AG09319 (cell line): ENCODE measurements around the gene TSR1.

Experiments
- DNase-seq: peaks from one replicate; pipeline ENCODE4 v3.0.0-alpha.2; 2010; ENCODE audit warnings: low read depth; ENCODE audit errors: extremely low read depth
- TF ChIP-seq, protein P1 (sequence below): IDR thresholded peaks from 2 replicates; pipeline ENCODE4 v1.5.1; 2011; ENCODE audit warnings: low read depth, mild to moderate bottlenecking, inconsistent platforms, low read length, moderate library complexity

TSR1 gene

GRCh38 chr17:2362416-2362815, 26.2 kb upstream of the TSR1 start:
- TF ChIP-seq, protein P1, sequence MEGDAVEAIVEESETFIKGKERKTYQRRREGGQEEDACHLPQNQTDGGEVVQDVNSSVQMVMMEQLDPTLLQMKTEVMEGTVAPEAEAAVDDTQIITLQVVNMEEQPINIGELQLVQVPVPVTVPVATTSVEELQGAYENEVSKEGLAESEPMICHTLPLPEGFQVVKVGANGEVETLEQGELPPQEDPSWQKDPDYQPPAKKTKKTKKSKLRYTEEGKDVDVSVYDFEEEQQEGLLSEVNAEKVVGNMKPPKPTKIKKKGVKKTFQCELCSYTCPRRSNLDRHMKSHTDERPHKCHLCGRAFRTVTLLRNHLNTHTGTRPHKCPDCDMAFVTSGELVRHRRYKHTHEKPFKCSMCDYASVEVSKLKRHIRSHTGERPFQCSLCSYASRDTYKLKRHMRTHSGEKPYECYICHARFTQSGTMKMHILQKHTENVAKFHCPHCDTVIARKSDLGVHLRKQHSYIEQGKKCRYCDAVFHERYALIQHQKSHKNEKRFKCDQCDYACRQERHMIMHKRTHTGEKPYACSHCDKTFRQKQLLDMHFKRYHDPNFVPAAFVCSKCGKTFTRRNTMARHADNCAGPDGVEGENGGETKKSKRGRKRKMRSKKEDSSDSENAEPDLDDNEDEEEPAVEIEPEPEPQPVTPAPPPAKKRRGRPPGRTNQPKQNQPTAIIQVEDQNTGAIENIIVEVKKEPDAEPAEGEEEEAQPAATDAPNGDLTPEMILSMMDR: no peak
- no peak for DNase-seq

DNA sequence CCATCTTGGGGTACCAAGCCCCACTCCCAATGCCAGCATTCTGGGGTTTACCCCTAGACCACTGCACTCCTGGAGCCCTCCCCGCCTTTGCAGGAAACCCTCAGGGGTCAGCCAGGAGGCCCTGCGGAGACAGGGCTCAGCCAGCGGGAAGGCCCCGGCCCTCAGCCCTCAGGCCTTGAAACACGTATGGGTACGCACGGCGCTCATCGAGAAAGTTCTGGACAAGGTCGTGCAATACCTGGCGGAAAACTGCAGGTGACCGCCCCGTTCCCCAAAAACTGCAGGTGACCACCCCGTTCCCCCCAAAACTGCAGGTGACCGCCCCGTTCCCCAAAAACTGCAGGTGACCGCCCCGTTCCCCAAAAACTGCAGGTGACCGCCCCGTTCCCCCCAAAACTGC, 25.8 kb upstream of the TSR1 start:
- TF ChIP-seq, protein P1: no peak

GRCh38 chr17:2361010-2361760, 24.9 kb upstream of the TSR1 start:
- DNase-seq: no peak
- TF ChIP-seq, protein P1: no peak

More for the DNA sequence above, 25.8 kb upstream of the TSR1 start:
- no peak for DNase-seq

GRCh38 chr17:2357931-2358434, 21.7 kb upstream of the TSR1 start:
- no peak for DNase-seq
- TF ChIP-seq, protein P1: no peak

- TF ChIP-seq, protein P1: no peak
- no peak for DNase-seq
These were observed 21.0 kb upstream of the TSR1 start for GRCh38 chr17:2357237-2357636.

GRCh38 chr17:2354311-2354710, 18.1 kb upstream of the TSR1 start:
- TF ChIP-seq, protein P1: no peak
- no peak for DNase-seq

GRCh38 chr17:2351269-2351668, 15.0 kb upstream of the TSR1 start:
- no peak for DNase-seq
- TF ChIP-seq, protein P1: no peak
